Dermis microvascular lymphatic vessel endothelial cell (primary cell): Measurements from ENCODE around the gene SLC22A15. TPM values are rescaled to one million over a fixed set of nuclear protein-coding genes. Genes with fewer than 3 reads are reported as not detected.
A peak's percentile ranks its signal among the peaks of the same experiment; 100 is the strongest.
"Not testable (repeated sequence)": the region's sequence is repeated elsewhere in the genome, so short reads cannot be mapped to it uniquely, and the experiment has no call there.

Experiments
- DNase-seq, 2 donors: peaks; one replicate each; pipeline versions ENCODE4 v3.0.0 to v3.0.0-alpha.2; 2010; ENCODE audit warnings: low read depth in 2 of 2
- total RNA-seq: library from RNA; depleted of rRNA; stranded (reverse); fragments of >200 nt; gene quantifications from 2 replicates; pipeline ENCODE4 v1.2.1, GENCODE V29; 2014

SLC22A15 gene
- not detected in 2 replicates for total RNA-seq

DNA sequence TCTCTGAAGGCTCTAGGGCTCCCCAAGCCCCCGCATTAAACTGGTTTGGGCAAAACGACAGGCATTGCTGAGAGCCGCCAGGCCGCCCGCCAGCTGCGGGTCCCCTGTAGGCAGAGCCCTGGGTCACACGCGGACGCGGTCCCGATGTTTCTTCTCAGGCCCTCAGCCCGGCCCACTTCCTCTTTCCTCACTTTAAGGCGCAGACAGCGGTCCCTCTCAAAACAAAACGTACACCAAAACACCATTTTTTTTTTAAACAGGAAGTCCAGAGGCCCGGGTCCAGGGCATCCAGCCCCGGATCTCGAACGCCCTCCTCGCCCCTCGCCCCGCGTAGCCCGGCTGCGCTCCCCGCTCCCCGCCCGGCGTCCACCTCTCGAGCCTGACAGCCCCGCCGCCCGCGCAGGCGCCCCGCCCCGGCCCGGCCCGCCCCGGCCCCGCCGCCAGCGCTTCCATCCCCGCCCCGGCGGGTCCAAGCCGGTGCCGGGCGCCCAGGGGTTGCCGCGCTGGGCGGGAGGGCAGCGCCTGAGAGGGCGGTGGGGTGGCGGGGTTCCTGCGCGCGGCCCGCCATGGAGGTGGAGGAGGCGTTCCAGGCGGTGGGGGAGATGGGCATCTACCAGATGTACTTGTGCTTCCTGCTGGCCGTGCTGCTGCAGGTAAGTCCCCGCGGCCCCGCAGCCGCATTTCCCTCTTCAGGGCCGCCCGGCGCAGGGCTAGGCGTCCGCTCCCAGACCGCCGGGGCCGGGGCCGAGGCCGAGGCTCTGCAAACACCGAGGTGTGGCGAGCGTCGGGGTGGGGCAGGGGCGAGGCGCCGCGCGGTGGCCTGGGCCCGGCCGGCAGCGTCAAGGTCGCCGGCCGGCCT is at the start of gene SLC22A15:
SLC22A15 (plus strand) TSS at position 452 of the 859 bp plus-strand sequence; CDS start at position 567, 115 bp downstream.
- DNase-seq: no peak

- no peak for DNase-seq
Measured at GRCh38 chr1:115927971-115928370, 48.3 kb upstream of the SLC22A15 start.

DNA sequence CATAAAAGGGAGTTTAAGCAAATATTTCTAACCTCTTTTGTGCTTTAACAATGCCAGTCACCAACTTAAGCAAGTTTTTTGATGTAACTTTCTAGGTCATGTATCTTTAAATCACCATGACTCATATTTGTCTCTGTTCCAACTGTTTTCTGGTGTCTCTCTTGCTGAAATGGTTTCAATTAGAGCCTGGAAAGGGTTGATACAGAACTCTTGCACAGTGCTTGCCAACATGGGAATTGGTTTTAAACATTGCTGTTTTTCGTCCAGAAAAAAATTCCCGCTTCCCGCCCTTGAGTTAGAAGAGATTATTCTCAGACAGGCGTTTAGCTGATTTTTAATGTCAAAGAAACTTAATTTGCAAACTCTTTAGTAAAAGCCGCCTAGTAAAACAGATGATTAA is 46.4 kb upstream of the SLC22A15 start:
- DNase-seq: no peak

- no peak for DNase-seq
Measured at GRCh38 chr1:115933625-115934024, 42.7 kb upstream of the SLC22A15 start.

- DNase-seq: no peak
Measured at GRCh38 chr1:115939455-115939854, 36.9 kb upstream of the SLC22A15 start.

DNA sequence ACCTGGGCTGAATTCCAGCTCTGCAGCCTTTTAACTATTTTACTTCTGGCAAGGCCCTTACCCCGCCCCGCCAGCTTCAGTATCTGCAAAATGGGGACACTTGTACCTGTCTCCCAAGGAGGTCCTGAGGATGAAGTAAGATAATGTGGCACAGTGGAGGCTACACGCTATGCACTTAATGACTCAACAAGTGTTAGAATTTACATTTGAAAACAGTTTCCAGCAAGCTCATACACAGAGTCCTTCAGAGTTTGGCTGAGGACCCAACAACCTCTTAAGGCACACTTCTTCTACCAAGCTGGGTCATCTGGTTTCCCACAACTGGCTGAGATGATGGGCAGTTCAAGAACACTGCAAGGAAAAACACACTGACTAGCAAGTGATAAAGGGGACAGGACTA is 30.2 kb upstream of the SLC22A15 start:
- DNase-seq: no peak

GRCh38 chr1:115949156-115949555 is 27.2 kb upstream of the SLC22A15 start:
- no peak for DNase-seq

- no peak for DNase-seq
Measured at GRCh38 chr1:115951560-115951959, 24.8 kb upstream of the SLC22A15 start.

DNA sequence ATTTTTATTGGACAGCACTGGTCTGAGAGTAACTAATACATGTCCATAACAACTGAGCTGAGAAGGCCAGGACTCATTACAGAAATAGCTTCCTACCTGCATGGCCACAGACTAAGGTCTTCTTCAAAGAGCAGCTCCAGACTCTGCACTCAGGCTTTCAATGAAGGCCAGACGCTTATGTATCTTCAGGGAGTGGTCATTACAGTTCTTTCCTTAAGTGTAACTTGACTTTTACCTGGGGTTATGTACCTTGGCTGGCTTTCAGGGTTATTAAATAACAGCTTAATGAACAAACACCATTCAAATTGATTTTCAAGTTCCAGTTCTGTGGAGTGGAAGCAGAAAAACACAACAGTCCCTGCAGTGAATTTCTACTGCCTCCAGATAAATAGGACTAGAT is 23.8 kb upstream of the SLC22A15 start:
- no peak for DNase-seq

GRCh38 chr1:115953180-115953579 is 23.1 kb upstream of the SLC22A15 start:
- peak; percentile 29 to 33 for DNase-seq

GRCh38 chr1:115954684-115955083 is 21.6 kb upstream of the SLC22A15 start:
- no peak for DNase-seq

- no peak for DNase-seq
Measured at GRCh38 chr1:115955228-115955627, 21.1 kb upstream of the SLC22A15 start.

- DNase-seq: no peak
Measured at GRCh38 chr1:115958866-115959265, 17.4 kb upstream of the SLC22A15 start.

GRCh38 chr1:115969509-115969908 is 6.8 kb upstream of the SLC22A15 start:
- no peak for DNase-seq

- not testable (repeated sequence) for DNase-seq
Measured at GRCh38 chr1:115971778-115972177, 4.5 kb upstream of the SLC22A15 start.

- no peak for DNase-seq
Measured at GRCh38 chr1:115973154-115973553, 3.2 kb upstream of the SLC22A15 start.

GRCh38 chr1:115975569-115976061 is 698 bp upstream of the SLC22A15 start:
- no peak for DNase-seq

GRCh38 chr1:115976921-115977498 is 697 bp downstream of the SLC22A15 start:
- DNase-seq: no peak

DNA sequence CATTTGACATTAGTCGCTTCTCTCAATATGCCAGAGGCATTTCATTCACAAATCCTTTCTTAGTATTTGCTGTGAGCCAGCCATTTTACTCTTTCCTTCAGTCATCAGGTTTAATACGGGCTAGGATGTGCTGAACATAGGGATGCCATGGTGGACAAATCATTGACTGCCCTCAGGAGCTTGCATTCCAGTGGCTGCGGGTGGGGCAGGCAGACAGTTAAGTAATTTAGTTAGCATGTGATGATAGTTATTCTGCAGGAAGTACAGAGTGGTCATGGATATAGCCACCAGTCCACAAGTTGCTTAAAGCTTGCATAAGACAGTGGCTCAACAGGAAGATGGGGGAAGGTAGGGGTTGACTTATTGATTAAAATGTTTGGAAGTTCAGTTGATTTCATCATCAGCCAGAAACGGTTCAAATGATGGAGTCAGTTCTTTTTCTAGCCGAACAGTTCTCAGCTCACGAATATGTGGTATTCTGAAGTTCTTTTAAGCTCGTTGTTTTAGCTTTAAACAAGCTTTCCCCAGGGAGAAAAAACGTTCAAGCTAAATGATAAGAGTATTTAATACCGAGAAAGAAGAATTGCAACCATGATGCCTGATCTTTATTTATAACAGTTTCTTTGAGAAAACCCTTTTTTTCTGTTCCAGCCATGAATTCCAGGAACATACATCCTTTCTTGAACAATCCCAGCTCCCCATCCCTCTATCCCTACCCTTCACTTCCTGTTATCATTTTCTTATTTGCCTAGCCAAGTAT is 1.4 kb downstream of the SLC22A15 start:
- DNase-seq: no peak

GRCh38 chr1:115978292-115978941 is 2.1 kb downstream of the SLC22A15 start:
- no peak for DNase-seq

GRCh38 chr1:115980156-115980555 is 3.8 kb downstream of the SLC22A15 start:
- DNase-seq: no peak
